IPS DF 4.7 (cell line): ENCODE results near the gene SHC3.

Source experiments
- DNase-seq: peaks from one replicate; pipeline ENCODE4 v3.0.0-alpha.2; 2013; ENCODE audit warnings: low spot score; ENCODE audit errors: extremely low read depth

SHC3 gene

GRCh38 chr9:88965473-88965872 lies 213.1 kb downstream of the SHC3 start:
- no peak for DNase-seq

- no peak for DNase-seq
These were observed 218.0 kb downstream of the SHC3 start for GRCh38 chr9:88960632-88961031.

DNA sequence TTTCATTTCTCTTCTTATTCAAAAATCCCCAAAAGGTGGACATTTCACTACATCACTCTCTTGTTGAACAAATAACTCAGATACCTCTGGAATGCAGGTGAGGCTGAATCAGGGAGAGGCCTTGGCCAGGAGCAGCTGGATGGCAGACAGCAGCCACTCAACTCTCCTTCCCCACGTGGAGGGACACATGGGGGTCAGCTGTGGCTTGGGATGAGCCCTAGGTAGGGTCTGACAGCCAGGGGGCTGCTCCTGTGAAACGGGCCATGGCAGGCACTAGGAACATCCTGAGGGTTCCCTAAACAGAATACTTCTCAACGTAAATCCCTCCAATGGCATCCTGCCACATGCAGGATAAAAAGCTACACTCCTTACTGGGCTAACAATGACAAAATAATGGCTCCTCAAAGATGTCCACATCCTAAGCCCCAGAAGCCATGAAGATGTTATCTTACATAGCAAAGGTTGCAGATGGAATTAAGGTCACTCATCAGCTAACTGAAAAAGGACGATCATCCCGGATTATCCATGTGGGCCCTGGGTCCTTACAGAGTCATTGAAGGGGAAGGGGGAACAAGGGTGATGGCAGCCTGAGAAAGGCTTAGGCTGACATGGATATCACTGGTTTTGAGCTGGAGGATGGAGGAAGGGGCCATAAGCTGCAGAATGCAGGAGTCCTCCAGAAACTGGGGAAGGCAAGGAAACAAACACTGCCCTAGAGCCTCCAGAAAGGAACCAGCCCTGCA lies 218.7 kb downstream of the SHC3 start:
- no peak for DNase-seq

GRCh38 chr9:88957526-88957925 lies 221.1 kb downstream of the SHC3 start:
- DNase-seq, result no peak
